NCI-H345 (cell line): ENCODE measurements around the gene ASGR2.
A peak's percentile ranks its signal among the peaks of the same experiment; 100 is the strongest.
"Not testable (repeated sequence)": the region's sequence is repeated elsewhere in the genome, so short reads cannot be mapped to it uniquely, and the experiment has no call there.

Experiments used
- DNase-seq: peaks from one replicate; lab custom pipeline; 2025; lab: John Stamatoyannopoulos, UW

The ASGR2 gene, protein sequence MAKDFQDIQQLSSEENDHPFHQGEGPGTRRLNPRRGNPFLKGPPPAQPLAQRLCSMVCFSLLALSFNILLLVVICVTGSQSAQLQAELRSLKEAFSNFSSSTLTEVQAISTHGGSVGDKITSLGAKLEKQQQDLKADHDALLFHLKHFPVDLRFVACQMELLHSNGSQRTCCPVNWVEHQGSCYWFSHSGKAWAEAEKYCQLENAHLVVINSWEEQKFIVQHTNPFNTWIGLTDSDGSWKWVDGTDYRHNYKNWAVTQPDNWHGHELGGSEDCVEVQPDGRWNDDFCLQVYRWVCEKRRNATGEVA

DNA sequence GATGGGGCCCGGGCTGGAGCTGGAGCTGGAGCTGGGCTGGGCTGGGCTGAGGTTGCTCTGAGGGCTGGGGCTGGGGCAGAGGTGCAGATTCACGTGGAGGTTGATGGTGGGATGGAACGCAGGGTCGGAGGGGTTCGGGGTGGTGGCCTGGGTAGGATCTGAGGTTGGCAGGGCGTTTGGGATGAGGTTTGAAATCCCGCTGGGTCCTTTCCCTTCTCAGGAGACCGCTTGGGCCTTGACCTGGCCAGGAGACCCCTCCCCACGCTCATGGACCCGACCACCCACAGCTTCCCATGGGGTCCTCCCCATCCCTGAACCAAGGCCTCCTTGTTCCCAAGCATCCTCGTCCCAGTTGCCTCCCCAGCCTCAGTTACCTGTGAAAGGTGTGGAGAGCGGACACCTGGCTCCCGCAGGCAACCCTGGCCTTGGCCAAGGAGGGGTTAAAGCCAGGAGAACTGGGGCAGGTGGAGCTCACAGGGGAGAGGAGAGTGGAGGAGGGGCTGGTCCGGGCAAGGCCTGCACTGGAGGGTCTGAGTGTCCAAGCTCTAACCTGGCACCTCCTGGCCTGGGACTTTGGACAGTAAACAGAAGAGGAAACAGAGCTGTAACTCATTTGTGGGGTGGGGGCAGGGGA lies at the start of gene ASGR2:
Gene ASGR2, minus strand, starts transcription at position 582 of the 634 bp plus-strand sequence. CDS start 582 bp downstream, outside the sequence.
- no peak for DNase-seq

- not testable (repeated sequence) for DNase-seq
Measured at GRCh38 chr17:7159571-7159970, 44.9 kb upstream of the ASGR2 start.

GRCh38 chr17:7158424-7158823 lies 43.8 kb upstream of the ASGR2 start:
- DNase-seq, result not testable (repeated sequence)

DNA sequence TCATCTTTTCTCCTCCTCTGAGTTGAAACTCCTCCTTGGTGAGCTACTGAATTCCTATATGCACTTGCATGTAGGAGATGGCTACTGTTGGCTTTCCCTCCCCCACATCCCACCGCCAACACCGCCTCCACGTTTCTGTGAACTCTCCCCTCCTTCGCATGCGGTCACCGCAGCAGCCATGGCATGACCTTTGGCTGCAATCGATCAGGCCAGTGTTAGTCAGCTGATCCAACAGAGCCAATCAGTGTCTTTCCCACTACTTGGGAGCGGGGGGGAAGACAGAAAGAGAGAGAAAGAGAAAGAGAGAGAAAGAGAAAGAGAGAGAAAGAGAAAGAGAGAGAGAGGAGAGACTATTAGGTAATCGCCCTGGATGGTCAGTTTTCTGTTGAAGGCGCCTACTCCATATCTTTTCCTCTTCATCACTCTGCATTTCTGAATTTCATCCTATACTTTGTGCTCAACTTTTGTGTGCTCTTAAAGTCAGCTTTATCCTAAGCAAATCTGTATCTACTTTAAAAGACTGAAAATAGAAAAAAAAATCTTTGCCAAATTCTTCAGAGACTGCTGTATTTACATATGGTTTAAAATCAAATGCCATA lies 41.8 kb upstream of the ASGR2 start:
- DNase-seq, result no peak

DNA sequence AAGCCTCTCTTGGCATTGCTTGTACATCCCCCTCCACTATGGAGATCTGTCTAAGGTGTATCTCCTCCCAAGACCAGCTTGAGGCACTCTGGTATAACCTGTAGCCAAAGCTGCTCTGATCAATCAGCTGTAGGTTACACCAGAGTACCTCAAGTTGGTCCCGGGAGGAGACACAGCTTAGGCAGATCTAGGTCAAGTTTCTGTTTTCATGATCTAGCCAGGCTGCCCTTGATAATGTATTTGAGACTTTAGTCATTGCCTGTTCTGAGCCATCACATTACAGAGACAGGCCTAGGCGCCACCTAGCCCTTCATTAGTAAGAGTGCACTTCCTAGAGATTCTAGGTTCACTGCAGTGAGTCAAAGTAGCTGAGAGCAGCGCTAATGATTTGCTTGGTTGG lies 33.1 kb upstream of the ASGR2 start:
- DNase-seq, result no peak

- no peak for DNase-seq
Measured at GRCh38 chr17:7146115-7146514, 31.5 kb upstream of the ASGR2 start.

DNA sequence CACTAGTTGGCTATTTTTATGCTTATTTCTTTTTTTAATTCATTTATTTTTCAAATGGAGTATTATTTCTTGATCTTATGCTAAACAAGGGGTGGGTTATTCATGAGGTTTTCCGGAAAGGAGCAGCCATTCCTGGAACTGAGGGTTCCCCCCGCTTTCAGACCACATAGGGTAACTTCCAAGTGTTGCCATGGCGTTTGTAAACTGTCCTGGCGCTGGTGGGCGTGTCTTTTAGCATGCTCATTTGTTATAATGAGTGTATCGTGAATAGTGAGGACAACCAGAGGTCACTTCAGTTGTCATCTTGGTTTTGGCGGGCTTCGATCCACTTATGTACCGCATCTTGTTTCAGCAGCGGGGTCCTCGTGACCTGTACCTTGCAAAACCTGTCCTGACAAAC lies 29.6 kb upstream of the ASGR2 start:
- no peak for DNase-seq

DNA sequence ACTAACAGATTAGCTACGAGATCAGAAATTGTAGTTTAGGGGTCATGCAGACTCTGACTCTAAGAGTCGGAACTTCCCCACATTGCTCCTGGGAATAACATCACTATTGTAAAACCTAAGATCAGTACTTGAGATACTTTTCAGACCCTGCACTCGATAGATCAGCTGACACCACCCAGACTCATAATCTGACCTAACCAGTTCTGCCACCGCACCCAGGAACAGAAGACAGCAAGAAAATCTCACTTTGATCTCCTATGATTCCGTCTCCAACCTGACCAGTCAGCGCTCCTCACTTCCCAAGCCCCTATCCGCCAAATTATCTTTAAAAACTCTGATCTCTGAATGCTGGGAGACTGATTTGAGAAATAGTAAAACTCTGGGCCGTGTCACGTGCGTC lies 27.2 kb upstream of the ASGR2 start:
- DNase-seq, result no peak

GRCh38 chr17:7139400-7139799 lies 24.8 kb upstream of the ASGR2 start:
- no peak for DNase-seq

DNA sequence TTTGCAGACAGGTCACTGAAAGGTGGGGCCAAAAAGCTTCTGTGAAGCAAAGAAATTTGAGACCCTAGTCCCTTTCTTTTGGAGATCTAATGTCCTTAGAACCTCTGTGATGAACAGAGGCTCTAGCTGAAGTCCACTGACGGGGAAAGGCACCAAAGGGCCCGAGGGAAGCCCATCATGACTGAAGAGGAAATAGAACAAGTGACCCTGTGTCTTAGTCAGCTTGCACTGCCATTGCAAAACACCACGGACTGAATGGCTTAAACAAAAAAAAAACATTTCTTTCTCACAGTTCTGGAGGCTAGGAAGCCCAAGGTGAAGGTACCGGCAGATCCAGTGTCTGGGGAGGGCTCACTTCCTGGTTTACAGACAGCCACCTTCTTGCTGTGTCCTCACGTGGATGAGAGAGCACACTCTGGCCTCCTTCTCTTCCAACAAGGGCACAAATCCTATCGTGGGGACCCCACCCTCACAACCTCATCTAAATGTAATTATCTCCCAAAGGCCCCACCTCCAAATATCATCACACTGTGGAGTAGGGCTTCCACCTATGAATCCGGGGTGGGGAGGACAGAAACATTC lies 24.3 kb upstream of the ASGR2 start:
- no peak for DNase-seq

DNA sequence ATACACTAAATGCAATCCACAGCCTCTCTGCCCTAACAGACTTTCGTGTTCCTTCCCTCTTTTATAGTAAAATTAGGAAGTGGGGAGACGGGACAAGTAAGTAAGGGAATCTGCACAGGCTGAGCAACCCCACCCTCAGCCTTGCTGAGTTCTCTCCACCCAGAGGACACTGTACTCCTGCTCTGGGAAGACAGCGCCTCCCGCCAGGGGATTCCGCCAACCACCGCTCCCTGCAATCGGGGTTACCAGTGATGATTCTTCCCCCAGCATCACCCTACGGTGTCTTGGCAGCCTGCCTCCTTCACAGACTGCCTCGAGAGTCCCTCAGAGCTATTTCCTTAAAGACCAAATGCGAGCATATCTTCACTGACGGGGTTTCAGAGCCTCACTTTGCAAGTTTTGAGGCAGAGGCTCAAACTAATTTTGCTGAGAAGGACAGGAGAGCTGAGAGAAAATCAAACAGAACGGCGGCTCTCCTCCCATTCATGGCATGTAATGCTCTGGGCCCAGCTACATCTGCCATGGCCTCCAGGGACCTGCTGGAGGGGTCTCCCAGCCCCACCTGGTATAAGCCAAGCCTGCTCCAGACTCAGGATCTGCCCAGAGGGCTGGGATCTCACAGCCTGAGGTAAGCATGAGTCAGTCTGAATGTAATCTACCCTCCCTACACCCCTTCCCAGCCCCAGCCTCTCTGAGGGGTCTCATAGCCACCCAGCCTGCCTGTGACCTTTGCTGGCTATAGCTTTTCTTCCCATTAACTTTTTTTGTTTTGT lies 22.7 kb upstream of the ASGR2 start:
- no peak for DNase-seq

DNA sequence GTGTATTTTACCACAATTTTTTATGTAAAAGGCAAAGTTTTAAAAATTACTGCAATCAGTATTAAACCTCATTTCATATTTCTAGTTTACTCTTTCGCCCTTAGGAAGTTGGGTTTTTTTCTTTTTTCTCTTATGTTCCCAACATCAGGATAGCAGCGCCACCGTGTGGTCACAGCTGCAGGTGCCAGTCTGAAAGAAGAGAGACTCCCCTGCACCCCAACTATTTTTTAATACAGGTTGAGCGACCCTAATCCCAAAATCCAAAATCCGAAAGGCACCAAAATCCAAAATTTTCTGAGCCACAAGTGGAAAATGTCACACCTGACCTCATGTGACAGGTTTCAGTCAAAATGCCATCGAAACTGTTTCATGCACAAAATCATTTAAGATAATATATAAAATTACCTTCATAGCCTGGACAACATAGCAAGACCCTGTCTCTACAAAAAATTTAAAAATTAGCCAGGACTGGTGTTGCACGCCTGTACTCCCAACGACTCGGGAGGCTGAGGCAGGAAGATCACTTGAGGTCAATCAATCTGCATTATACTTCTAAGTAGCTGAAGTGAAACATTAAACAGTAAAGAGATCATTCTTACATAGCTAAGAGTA lies 21.8 kb upstream of the ASGR2 start:
- DNase-seq, result peak; percentile 60

GRCh38 chr17:7133916-7134315 lies 19.3 kb upstream of the ASGR2 start:
- no peak for DNase-seq

GRCh38 chr17:7133424-7133823 lies 18.8 kb upstream of the ASGR2 start:
- DNase-seq, result no peak

DNA sequence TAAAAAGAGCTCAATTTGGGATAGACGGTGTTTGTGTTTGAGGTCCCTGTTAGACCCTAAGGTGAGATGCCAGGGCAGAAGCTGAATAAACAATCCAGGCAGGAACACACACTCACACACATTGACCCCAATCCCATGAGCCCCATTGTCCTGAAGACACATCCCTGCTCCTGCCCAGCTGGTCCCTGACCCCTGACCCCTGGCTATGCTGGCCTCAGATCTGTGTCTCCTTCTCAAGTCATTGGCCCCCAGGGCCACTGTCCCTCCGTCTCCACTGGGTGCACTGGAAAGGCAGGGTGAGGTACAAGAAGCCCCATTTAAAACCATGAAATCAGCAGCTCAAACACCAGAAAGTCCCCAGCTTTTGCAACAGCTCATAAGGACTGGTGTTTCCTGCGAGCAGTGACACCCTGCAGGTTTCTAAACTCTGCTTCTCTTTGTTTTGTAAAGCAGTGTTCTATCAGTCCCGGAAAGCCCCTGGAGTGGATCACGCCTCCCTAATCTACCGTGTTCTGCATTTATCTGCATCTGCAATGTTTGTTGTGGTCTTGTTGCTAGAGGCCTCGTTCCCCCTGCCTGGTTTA lies 18.0 kb upstream of the ASGR2 start:
- DNase-seq, result peak; percentile 21

DNA sequence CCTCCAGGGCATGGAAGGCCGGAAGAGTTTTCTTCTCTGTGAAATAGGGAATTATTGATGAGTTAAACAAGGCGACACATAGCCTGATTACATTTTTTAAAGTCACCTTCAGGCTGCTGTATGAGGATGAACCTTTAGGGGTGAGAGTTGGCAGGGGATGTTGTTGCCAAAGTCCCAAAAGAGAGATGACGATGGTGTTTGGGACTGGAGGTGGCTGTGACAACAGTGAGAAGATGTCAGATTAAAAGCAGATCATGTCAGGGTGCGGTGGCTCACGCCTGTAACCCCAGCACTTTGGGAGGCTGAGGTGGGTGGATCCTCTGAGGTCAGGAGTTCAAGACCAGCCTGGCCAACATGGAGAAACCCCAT lies 16.8 kb upstream of the ASGR2 start:
- no peak for DNase-seq

DNA sequence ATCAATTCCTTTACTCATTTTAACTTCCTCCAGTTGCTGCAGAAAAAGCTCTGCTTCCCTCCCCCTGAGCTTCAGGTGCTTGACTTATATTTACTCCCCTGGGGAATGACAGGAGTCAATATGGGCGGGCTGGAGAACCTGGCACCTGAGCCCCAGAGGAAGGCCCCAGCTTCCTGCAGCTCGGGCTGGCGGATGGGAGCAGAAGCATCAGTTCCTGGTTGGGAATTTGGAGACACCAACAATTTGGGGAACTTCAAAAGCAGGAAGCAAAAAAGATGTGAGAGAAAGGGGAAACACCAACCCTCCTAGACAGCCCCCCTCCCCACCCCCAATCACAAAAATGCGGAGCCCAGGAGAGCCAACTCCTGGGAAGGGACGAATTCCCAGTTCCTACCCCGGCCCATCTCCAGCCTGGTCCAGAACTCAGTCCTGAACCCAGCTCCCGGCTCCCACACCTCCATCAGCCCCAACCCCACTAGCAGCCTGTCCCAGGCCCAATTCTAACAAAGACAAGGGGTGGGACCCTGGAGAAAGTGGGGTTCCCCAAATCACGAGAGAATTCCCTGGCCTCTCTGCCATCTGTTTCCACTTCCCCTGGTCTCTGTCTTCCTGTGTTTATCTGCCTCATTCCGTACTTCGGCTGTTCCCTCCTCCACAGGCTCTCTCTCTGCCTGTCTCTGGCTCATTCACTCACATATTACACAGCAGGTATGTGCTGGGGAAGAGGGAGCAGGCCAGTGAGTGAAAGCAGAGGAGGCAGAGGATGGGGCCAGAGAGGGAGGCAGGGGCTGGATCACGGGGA lies 16.2 kb upstream of the ASGR2 start:
- peak; percentile 19 for DNase-seq

DNA sequence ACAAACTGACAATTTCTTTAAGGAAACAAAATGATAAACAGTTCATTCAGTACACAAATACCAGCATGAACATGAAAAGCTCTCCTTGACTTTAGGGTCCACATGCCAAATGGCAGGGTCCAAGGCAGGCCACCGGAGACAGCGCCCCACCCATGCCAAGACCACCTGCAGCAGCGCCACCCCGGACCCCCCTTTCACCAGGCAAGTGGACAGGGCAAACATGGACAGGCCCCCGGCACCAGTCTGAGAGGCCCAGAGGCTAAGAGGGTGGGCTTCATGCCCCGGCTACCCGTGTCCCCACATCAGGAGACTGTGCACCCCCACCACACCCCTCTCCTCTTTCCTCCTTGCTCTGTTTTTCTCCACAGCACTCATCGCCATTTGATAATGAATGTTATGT lies 14.7 kb upstream of the ASGR2 start:
- DNase-seq, result no peak

- DNase-seq, result no peak
Measured at GRCh38 chr17:7128160-7128559, 13.5 kb upstream of the ASGR2 start.

GRCh38 chr17:7127501-7127900 lies 12.9 kb upstream of the ASGR2 start:
- not testable (repeated sequence) for DNase-seq

DNA sequence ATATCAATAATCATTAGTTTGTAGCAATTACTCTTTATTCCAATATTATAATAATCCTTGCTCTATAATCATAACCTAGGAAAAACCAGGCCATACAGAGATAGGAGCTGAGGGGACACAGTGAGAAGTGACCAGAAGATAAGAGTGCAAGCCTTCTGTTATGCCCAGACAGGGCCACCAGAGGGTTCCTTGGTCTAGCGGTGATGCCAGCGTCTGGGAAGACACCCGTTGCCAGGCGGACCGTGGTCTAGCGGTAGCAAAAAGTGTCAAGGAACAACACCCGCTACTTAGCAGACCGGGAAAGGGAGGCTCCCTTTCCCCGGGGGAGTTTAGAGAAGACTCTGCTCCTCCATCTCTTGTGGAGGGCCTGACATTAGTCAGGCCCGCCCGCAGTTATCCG lies 11.8 kb upstream of the ASGR2 start:
- not testable (repeated sequence) for DNase-seq
